ACC112 (cell line): Measurements from ENCODE around the gene ACTR1A.
"Not testable (repeated sequence)": the region's sequence is repeated elsewhere in the genome, so short reads cannot be mapped to it uniquely, and the experiment has no call there.

Experiments
- H2AFZ ChIP-seq: fragments of 200-600 bp; sonication (generic); one replicate; pipeline ENCODE4 v1.6.0; 2017; ENCODE audit warnings: antibody characterized with exemption, low read length; ENCODE audit not compliant: unreplicated experiment
- H3K27ac ChIP-seq: fragments of 200-600 bp; sonication (generic); 2 replicates; pipeline ENCODE4 v1.5.1; 2014; ENCODE audit warnings: low read depth, mild to moderate bottlenecking, antibody characterized with exemption, low read length, moderate library complexity
- H3K27me3 ChIP-seq: fragments of 200-600 bp; sonication (generic); 2 replicates; pipeline ENCODE4 v1.6.1; 2014; ENCODE audit warnings: mild to moderate bottlenecking, antibody characterized with exemption, low read length, moderate library complexity, mixed read lengths; ENCODE audit not compliant: insufficient read depth
- H3K36me3 ChIP-seq: fragments of 200-600 bp; sonication (generic); 2 replicates; pipeline ENCODE4 v1.6.1; 2016; ENCODE audit warnings: mild to moderate bottlenecking, antibody characterized with exemption, low read length, moderate library complexity, mixed read lengths; ENCODE audit not compliant: insufficient read depth
- H3K4me1 ChIP-seq: fragments of 200-600 bp; sonication (generic); one replicate; pipeline ENCODE4 v1.6.1; 2016; ENCODE audit warnings: low read length, mixed read lengths; ENCODE audit not compliant: insufficient read depth, unreplicated experiment, control insufficient read depth
- H3K4me3 ChIP-seq: fragments of 200-600 bp; sonication (generic); 2 replicates; pipeline ENCODE4 v1.5.1; 2014; ENCODE audit warnings: mild to moderate bottlenecking, low read depth, low read length
- H3K79me2 ChIP-seq: fragments of 200-600 bp; sonication (generic); one replicate; pipeline ENCODE4 v1.6.0; 2016; ENCODE audit warnings: low read length; ENCODE audit not compliant: control insufficient read depth, unreplicated experiment, insufficient read depth

Gene ACTR1A

GRCh38 chr10:102537367-102537766 is 34.9 kb upstream of the ACTR1A start:
- H3K4me3 ChIP-seq, result no peak overlapping the region
- no peaks in the 10 kb centered on the region for H3K27me3 ChIP-seq
- no peak overlapping the region for H2AFZ ChIP-seq
- H3K4me1 ChIP-seq, result peaks cover under 1% of the 10 kb centered on the region
- no peaks in the 10 kb centered on the region for H3K79me2 ChIP-seq
- H3K36me3 ChIP-seq, result no peaks in the 10 kb centered on the region
- H3K27ac ChIP-seq, result no peak overlapping the region

- Histone ChIP-seq H2AFZ (no peak overlapping the region), H3K79me2 (no peaks in the 10 kb centered on the region), H3K27ac (no peak overlapping the region), H3K4me3 (no peak overlapping the region), H3K36me3 (no peaks in the 10 kb centered on the region), H3K27me3 (no peaks in the 10 kb centered on the region), H3K4me1 (no peaks in the 10 kb centered on the region)
Observed at GRCh38 chr10:102535481-102536147, 33.1 kb upstream of the ACTR1A start.

GRCh38 chr10:102534966-102535365 is 32.5 kb upstream of the ACTR1A start:
- H3K79me2 ChIP-seq, H3K36me3 ChIP-seq, H3K27ac ChIP-seq, H3K4me1 ChIP-seq, H3K27me3 ChIP-seq, H3K4me3 ChIP-seq, H2AFZ ChIP-seq: not testable (repeated sequence)

- Histone ChIP-seq H3K79me2 (no peaks in the 10 kb centered on the region), H3K36me3 (no peaks in the 10 kb centered on the region)
Observed at GRCh38 chr10:102534333-102534732, 31.8 kb upstream of the ACTR1A start.

GRCh38 chr10:102527546-102527945 is 25.0 kb upstream of the ACTR1A start:
- H3K36me3 ChIP-seq, result no peaks in the 10 kb centered on the region
- no peak overlapping the region for H3K27ac ChIP-seq

More at GRCh38 chr10:102534333-102534732, 31.8 kb upstream of the ACTR1A start:
- H3K27me3 ChIP-seq, result no peaks in the 10 kb centered on the region
- no peak overlapping the region for H2AFZ ChIP-seq
- no peaks in the 10 kb centered on the region for H3K4me1 ChIP-seq
- H3K27ac ChIP-seq, result no peak overlapping the region
- no peak overlapping the region for H3K4me3 ChIP-seq

GRCh38 chr10:102524746-102525145 is 22.2 kb upstream of the ACTR1A start:
- Histone ChIP-seq H3K36me3 (no peaks in the 10 kb centered on the region), H3K4me3 (no peak overlapping the region), H3K27ac (no peak overlapping the region)

More at GRCh38 chr10:102527546-102527945, 25.0 kb upstream of the ACTR1A start:
- Histone ChIP-seq H3K27me3 (no peaks in the 10 kb centered on the region), H3K4me1 (peaks cover 14% of the 10 kb centered on the region), H2AFZ (no peak overlapping the region), H3K79me2 (no peaks in the 10 kb centered on the region), H3K4me3 (no peak overlapping the region)

GRCh38 chr10:102523250-102524029 is 20.9 kb upstream of the ACTR1A start:
- Histone ChIP-seq H3K4me3 (no peak overlapping the region), H3K79me2 (peaks cover 2% of the 10 kb centered on the region), H2AFZ (peak overlapping the region; percentile 71), H3K36me3 (no peaks in the 10 kb centered on the region), H3K4me1 (peaks cover 15% of the 10 kb centered on the region), H3K27me3 (no peaks in the 10 kb centered on the region), H3K27ac (peak overlapping the region; percentile 64)

More at GRCh38 chr10:102524746-102525145, 22.2 kb upstream of the ACTR1A start:
- H2AFZ ChIP-seq, result no peak overlapping the region
- H3K4me1 ChIP-seq, result peaks cover 15% of the 10 kb centered on the region
- no peaks in the 10 kb centered on the region for H3K27me3 ChIP-seq
- peaks cover 2% of the 10 kb centered on the region for H3K79me2 ChIP-seq

- Histone ChIP-seq H3K27ac (peak overlapping the region; percentile 64), H3K27me3 (no peaks in the 10 kb centered on the region), H3K36me3 (no peaks in the 10 kb centered on the region), H3K4me3 (no peak overlapping the region), H3K79me2 (peaks cover 2% of the 10 kb centered on the region), H2AFZ (no peak overlapping the region), H3K4me1 (peaks cover 15% of the 10 kb centered on the region)
Observed at GRCh38 chr10:102522874-102523249, 20.4 kb upstream of the ACTR1A start.

- H3K79me2 ChIP-seq, result peaks cover 2% of the 10 kb centered on the region
- no peaks in the 10 kb centered on the region for H3K27me3 ChIP-seq
- H3K4me1 ChIP-seq, result peaks cover 15% of the 10 kb centered on the region
- no peaks in the 10 kb centered on the region for H3K36me3 ChIP-seq
- H2AFZ ChIP-seq, result no peak overlapping the region
- H3K4me3 ChIP-seq, result no peak overlapping the region
- no peak overlapping the region for H3K27ac ChIP-seq
Observed at GRCh38 chr10:102519246-102519825, 16.8 kb upstream of the ACTR1A start.

- no peaks in the 10 kb centered on the region for H3K27me3 ChIP-seq
- no peak overlapping the region for H3K27ac ChIP-seq
- H3K79me2 ChIP-seq, result peaks cover 2% of the 10 kb centered on the region
- no peak overlapping the region for H2AFZ ChIP-seq
- H3K36me3 ChIP-seq, result peaks cover 6% of the 10 kb centered on the region; the same call in 1 of the 2 replicates
- H3K4me3 ChIP-seq, result no peak overlapping the region
- H3K4me1 ChIP-seq, result peaks cover under 1% of the 10 kb centered on the region
Observed at GRCh38 chr10:102517553-102517952, 15.0 kb upstream of the ACTR1A start.
